ENCODE data around the gene SAFB. TPM values are rescaled to one million over a fixed set of nuclear protein-coding genes. Genes with fewer than 3 reads are reported as not detected.
A peak's percentile ranks its signal among the peaks of the same experiment; 100 is the strongest.

SAFB gene
- total RNA-seq, 1 donor from 2014 or later = 61.1 TPM

GRCh38 chr19:5624741-5625278, 1.9 kb downstream of the SAFB start:
- H3K9ac ChIP-seq (ENCODE audit: low read depth in 1 of 3, low read length in 3 of 3) = peak overlapping the region; percentile 6 to 99 (median 98)
- no peaks in the 10 kb centered on the region for H3K27me3 ChIP-seq (ENCODE audit: control insufficient read depth in 3 of 3, insufficient read depth in 3 of 3, low read length in 3 of 3)
- no peaks in the 10 kb centered on the region for H3K9me3 ChIP-seq (ENCODE audit: control insufficient read depth in 3 of 3, low read length in 3 of 3)
- H3K36me3 ChIP-seq (ENCODE audit: control insufficient read depth in 3 of 3, insufficient read depth in 3 of 3, low read length in 3 of 3) = peaks cover 30 to 46% (median 45%) of the 10 kb centered on the region in 3 donors
- peak overlapping the region; percentile 96 for H3K27ac ChIP-seq (ENCODE audit: low read depth, low read length)
- peak overlapping the region; percentile 88 to 99 (median 98) for H3K4me3 ChIP-seq (ENCODE audit: low read length in 3 of 3)
- peaks cover 64 to 74% (median 68%) of the 10 kb centered on the region in 3 donors for H3K4me1 ChIP-seq (ENCODE audit: control insufficient read depth in 3 of 3, insufficient read depth in 3 of 3, low read length in 3 of 3)

- H3K4me3 ChIP-seq (ENCODE audit: low read length in 3 of 3) = peak overlapping the region in 1 of 3 donors; percentile 98
- peak overlapping the region in 2 of 3 donors; percentile 51 to 66 for H3K9ac ChIP-seq (ENCODE audit: low read depth in 1 of 3, low read length in 3 of 3)
- no peaks in the 10 kb centered on the region for H3K27me3 ChIP-seq (ENCODE audit: control insufficient read depth in 3 of 3, insufficient read depth in 3 of 3, low read length in 3 of 3)
- no peak overlapping the region for H3K27ac ChIP-seq (ENCODE audit: low read depth, low read length)
- no peaks in the 10 kb centered on the region for H3K9me3 ChIP-seq (ENCODE audit: control insufficient read depth in 3 of 3, low read length in 3 of 3)
- H3K4me1 ChIP-seq (ENCODE audit: control insufficient read depth in 3 of 3, insufficient read depth in 3 of 3, low read length in 3 of 3) = peaks cover 59 to 67% (median 64%) of the 10 kb centered on the region in 3 donors
- H3K36me3 ChIP-seq (ENCODE audit: control insufficient read depth in 3 of 3, insufficient read depth in 3 of 3, low read length in 3 of 3) = peaks cover 28 to 39% (median 38%) of the 10 kb centered on the region in 3 donors
Observed at GRCh38 chr19:5625641-5626040, 2.8 kb downstream of the SAFB start.

GRCh38 chr19:5627395-5627904, 4.6 kb downstream of the SAFB start:
- H3K4me1 ChIP-seq (ENCODE audit: control insufficient read depth in 3 of 3, insufficient read depth in 3 of 3, low read length in 3 of 3) = peaks cover 61 to 69% (median 63%) of the 10 kb centered on the region in 3 donors
- peaks cover 25 to 39% (median 32%) of the 10 kb centered on the region in 3 donors for H3K36me3 ChIP-seq (ENCODE audit: control insufficient read depth in 3 of 3, insufficient read depth in 3 of 3, low read length in 3 of 3)
- H3K9ac ChIP-seq (ENCODE audit: low read depth in 1 of 3, low read length in 3 of 3) = no peak overlapping the region
- no peak overlapping the region for H3K4me3 ChIP-seq (ENCODE audit: low read length in 3 of 3)
- H3K27me3 ChIP-seq (ENCODE audit: control insufficient read depth in 3 of 3, insufficient read depth in 3 of 3, low read length in 3 of 3) = no peaks in the 10 kb centered on the region
- H3K27ac ChIP-seq (ENCODE audit: low read depth, low read length) = no peak overlapping the region
- H3K9me3 ChIP-seq (ENCODE audit: control insufficient read depth in 3 of 3, low read length in 3 of 3) = no peaks in the 10 kb centered on the region

GRCh38 chr19:5628461-5628860, 5.6 kb downstream of the SAFB start:
- H3K4me1 ChIP-seq (ENCODE audit: control insufficient read depth in 3 of 3, insufficient read depth in 3 of 3, low read length in 3 of 3) = peaks cover 66 to 77% (median 69%) of the 10 kb centered on the region in 3 donors
- peak overlapping the region; percentile 20 for H3K27ac ChIP-seq (ENCODE audit: low read depth, low read length)
- no peaks in the 10 kb centered on the region for H3K27me3 ChIP-seq (ENCODE audit: control insufficient read depth in 3 of 3, insufficient read depth in 3 of 3, low read length in 3 of 3)
- H3K9ac ChIP-seq (ENCODE audit: low read depth in 1 of 3, low read length in 3 of 3) = no peak overlapping the region
- no peaks in the 10 kb centered on the region for H3K9me3 ChIP-seq (ENCODE audit: control insufficient read depth in 3 of 3, low read length in 3 of 3)
- H3K4me3 ChIP-seq (ENCODE audit: low read length in 3 of 3) = no peak overlapping the region
- H3K36me3 ChIP-seq (ENCODE audit: control insufficient read depth in 3 of 3, insufficient read depth in 3 of 3, low read length in 3 of 3) = peaks cover 24 to 39% (median 32%) of the 10 kb centered on the region in 3 donors

- Histone ChIP-seq H3K36me3 (ENCODE audit: control insufficient read depth in 3 of 3, insufficient read depth in 3 of 3, low read length in 3 of 3) (peaks cover 21 to 39% (median 32%) of the 10 kb centered on the region in 3 donors), H3K4me1 (ENCODE audit: control insufficient read depth in 3 of 3, insufficient read depth in 3 of 3, low read length in 3 of 3) (peaks cover 61 to 77% (median 67%) of the 10 kb centered on the region in 3 donors), H3K27me3 (ENCODE audit: control insufficient read depth in 3 of 3, insufficient read depth in 3 of 3, low read length in 3 of 3) (no peaks in the 10 kb centered on the region), H3K9me3 (ENCODE audit: control insufficient read depth in 3 of 3, low read length in 3 of 3) (no peaks in the 10 kb centered on the region), H3K4me3 (ENCODE audit: low read length in 3 of 3) (no peak overlapping the region), H3K27ac (ENCODE audit: low read depth, low read length) (peak overlapping the region; percentile 20), H3K9ac (ENCODE audit: low read depth in 1 of 3, low read length in 3 of 3) (peak overlapping the region in 1 of 3 donors; percentile 2)
Observed at GRCh38 chr19:5628919-5629481, 6.1 kb downstream of the SAFB start.

- H3K9me3 ChIP-seq (ENCODE audit: control insufficient read depth in 3 of 3, low read length in 3 of 3) = no peaks in the 10 kb centered on the region
- H3K4me3 ChIP-seq (ENCODE audit: low read length in 3 of 3) = peak overlapping the region in 1 of 3 donors; percentile 22
- H3K9ac ChIP-seq (ENCODE audit: low read depth in 1 of 3, low read length in 3 of 3) = no peak overlapping the region
- H3K27me3 ChIP-seq (ENCODE audit: control insufficient read depth in 3 of 3, insufficient read depth in 3 of 3, low read length in 3 of 3) = no peaks in the 10 kb centered on the region
- peaks cover 14 to 24% (median 17%) of the 10 kb centered on the region in 3 donors for H3K36me3 ChIP-seq (ENCODE audit: control insufficient read depth in 3 of 3, insufficient read depth in 3 of 3, low read length in 3 of 3)
- peaks cover 40 to 52% (median 47%) of the 10 kb centered on the region in 3 donors for H3K4me1 ChIP-seq (ENCODE audit: control insufficient read depth in 3 of 3, insufficient read depth in 3 of 3, low read length in 3 of 3)
- H3K27ac ChIP-seq (ENCODE audit: low read depth, low read length) = no peak overlapping the region
Observed at GRCh38 chr19:5631567-5632240, 8.8 kb downstream of the SAFB start.

GRCh38 chr19:5632241-5632612, 9.3 kb downstream of the SAFB start:
- H3K36me3 ChIP-seq (ENCODE audit: control insufficient read depth in 3 of 3, insufficient read depth in 3 of 3, low read length in 3 of 3) = peaks cover 9 to 18% (median 11%) of the 10 kb centered on the region in 3 donors
- H3K9ac ChIP-seq (ENCODE audit: low read depth in 1 of 3, low read length in 3 of 3) = no peak overlapping the region
- H3K27ac ChIP-seq (ENCODE audit: low read depth, low read length) = no peak overlapping the region
- H3K9me3 ChIP-seq (ENCODE audit: control insufficient read depth in 3 of 3, low read length in 3 of 3) = no peaks in the 10 kb centered on the region
- peak overlapping the region in 1 of 3 donors; percentile 22 for H3K4me3 ChIP-seq (ENCODE audit: low read length in 3 of 3)
- H3K4me1 ChIP-seq (ENCODE audit: control insufficient read depth in 3 of 3, insufficient read depth in 3 of 3, low read length in 3 of 3) = peaks cover 35 to 48% (median 44%) of the 10 kb centered on the region in 3 donors
- no peaks in the 10 kb centered on the region for H3K27me3 ChIP-seq (ENCODE audit: control insufficient read depth in 3 of 3, insufficient read depth in 3 of 3, low read length in 3 of 3)

GRCh38 chr19:5632657-5633056, 9.8 kb downstream of the SAFB start:
- no peak overlapping the region for H3K9ac ChIP-seq (ENCODE audit: low read depth in 1 of 3, low read length in 3 of 3)
- H3K4me3 ChIP-seq (ENCODE audit: low read length in 3 of 3) = no peak overlapping the region
- no peaks in the 10 kb centered on the region for H3K27me3 ChIP-seq (ENCODE audit: control insufficient read depth in 3 of 3, insufficient read depth in 3 of 3, low read length in 3 of 3)
- H3K4me1 ChIP-seq (ENCODE audit: control insufficient read depth in 3 of 3, insufficient read depth in 3 of 3, low read length in 3 of 3) = peaks cover 31 to 44% (median 40%) of the 10 kb centered on the region in 3 donors
- peaks cover 4 to 14% (median 7%) of the 10 kb centered on the region in 3 donors for H3K36me3 ChIP-seq (ENCODE audit: control insufficient read depth in 3 of 3, insufficient read depth in 3 of 3, low read length in 3 of 3)
- no peak overlapping the region for H3K27ac ChIP-seq (ENCODE audit: low read depth, low read length)
- H3K9me3 ChIP-seq (ENCODE audit: control insufficient read depth in 3 of 3, low read length in 3 of 3) = no peaks in the 10 kb centered on the region

GRCh38 chr19:5635427-5635826, 12.5 kb downstream of the SAFB start:
- no peak overlapping the region for H3K4me3 ChIP-seq (ENCODE audit: low read length in 3 of 3)
- peaks cover 0 to 5% (median 0%) of the 10 kb centered on the region in 3 donors for H3K36me3 ChIP-seq (ENCODE audit: control insufficient read depth in 3 of 3, insufficient read depth in 3 of 3, low read length in 3 of 3)
- H3K4me1 ChIP-seq (ENCODE audit: control insufficient read depth in 3 of 3, insufficient read depth in 3 of 3, low read length in 3 of 3) = peaks cover 15 to 28% (median 22%) of the 10 kb centered on the region in 3 donors

GRCh38 chr19:5637971-5638370, 15.1 kb downstream of the SAFB start:
- H3K27ac ChIP-seq (ENCODE audit: low read depth, low read length) = no peak overlapping the region
- H3K9ac ChIP-seq (ENCODE audit: low read depth in 1 of 3, low read length in 3 of 3) = no peak overlapping the region
- no peaks in the 10 kb centered on the region for H3K27me3 ChIP-seq (ENCODE audit: control insufficient read depth in 3 of 3, insufficient read depth in 3 of 3, low read length in 3 of 3)
- peaks cover 0 to 9% (median 3%) of the 10 kb centered on the region in 3 donors for H3K4me1 ChIP-seq (ENCODE audit: control insufficient read depth in 3 of 3, insufficient read depth in 3 of 3, low read length in 3 of 3)
- no peaks in the 10 kb centered on the region for H3K9me3 ChIP-seq (ENCODE audit: control insufficient read depth in 3 of 3, low read length in 3 of 3)
- H3K4me3 ChIP-seq (ENCODE audit: low read length in 3 of 3) = no peak overlapping the region
- peaks cover 5 to 19% (median 14%) of the 10 kb centered on the region in 3 donors for H3K36me3 ChIP-seq (ENCODE audit: control insufficient read depth in 3 of 3, insufficient read depth in 3 of 3, low read length in 3 of 3)

More at GRCh38 chr19:5635427-5635826, 12.5 kb downstream of the SAFB start:
- H3K27me3 ChIP-seq (ENCODE audit: control insufficient read depth in 3 of 3, insufficient read depth in 3 of 3, low read length in 3 of 3) = no peaks in the 10 kb centered on the region
- no peak overlapping the region for H3K27ac ChIP-seq (ENCODE audit: low read depth, low read length)
- H3K9ac ChIP-seq (ENCODE audit: low read depth in 1 of 3, low read length in 3 of 3) = no peak overlapping the region
- no peaks in the 10 kb centered on the region for H3K9me3 ChIP-seq (ENCODE audit: control insufficient read depth in 3 of 3, low read length in 3 of 3)

Data from skeletal muscle tissue (tissue), 4 donors.